WTC11 (cell line): Measurements from ENCODE around the gene MATR3. TPM values are rescaled to one million over a fixed set of nuclear protein-coding genes. Genes with fewer than 3 reads are reported as not detected.

Experiments used
- ATAC-seq: fragments of 200-7000 bp; cut with Tn5 transposase; 2 replicates; pipeline ENCODE4 v1.10.0; 2021; ENCODE audit warnings: mild to moderate bottlenecking, moderate library complexity
- CTCF ChIA-PET: fragments of 300-600 bp; sonication (Branson Sonifier 250); formaldehyde crosslinking; loops from one replicate; lab custom pipeline; 2021; ENCODE audit warnings: antibody characterized with exemption; lab: Charles Lee
- POLR2A ChIA-PET: fragments of 350-600 bp; sonication (Branson Sonifier 250); formaldehyde crosslinking; loops from one replicate; lab custom pipeline; 2021; ENCODE audit warnings: antibody characterized with exemption; lab: Charles Lee
- DNase-seq: peaks from one replicate; pipeline ENCODE4 v3.0.0; 2021; ENCODE audit warnings: low spot score
- H3K27ac Mint-ChIP-seq: 2 replicates; pipeline ENCODE4 v1.8.0; 2021; ENCODE audit warnings: mixed read lengths
- H3K27me3 Mint-ChIP-seq: 2 replicates; pipeline ENCODE4 v1.8.0; 2021; ENCODE audit warnings: low read depth, mild to moderate bottlenecking, moderate library complexity, mixed read lengths
- H3K36me3 Mint-ChIP-seq: 2 replicates; pipeline ENCODE4 v1.8.0; 2021; ENCODE audit warnings: mixed read lengths
- H3K4me1 Mint-ChIP-seq: 2 replicates; pipeline ENCODE4 v1.8.0; 2022; ENCODE audit warnings: mixed read lengths
- H3K4me3 Mint-ChIP-seq: 2 replicates; pipeline ENCODE4 v1.8.0; 2021; ENCODE audit warnings: mild to moderate bottlenecking, moderate library complexity, mixed read lengths
- H3K9me3 Mint-ChIP-seq: 2 replicates; pipeline ENCODE4 v1.8.0; 2021; ENCODE audit warnings: mixed read lengths
- ATF1 ChIP-seq: sonication (generic); formaldehyde crosslinking; IDR thresholded peaks from 2 replicates; pipeline ENCODE4 v1.8.1; 2023; ENCODE audit warnings: mild to moderate bottlenecking, moderate library complexity, missing genetic modification reagents
- CREM ChIP-seq: sonication (generic); formaldehyde crosslinking; IDR thresholded peaks from 2 replicates; pipeline ENCODE4 v1.8.1; 2022; ENCODE audit warnings: mild to moderate bottlenecking, missing genetic modification reagents, moderate library complexity
- ETV6 ChIP-seq: sonication (generic); formaldehyde crosslinking; IDR thresholded peaks from 2 replicates; pipeline ENCODE4 v1.8.1; 2022; ENCODE audit warnings: mild to moderate bottlenecking, missing genetic modification reagents
- FOXP1 ChIP-seq: sonication (generic); formaldehyde crosslinking; IDR thresholded peaks from 2 replicates; pipeline ENCODE4 v1.8.0; 2022; ENCODE audit warnings: missing genetic modification reagents, mild to moderate bottlenecking, moderate library complexity, borderline replicate concordance
- IRF2 ChIP-seq: sonication (generic); formaldehyde crosslinking; IDR thresholded peaks from 2 replicates; pipeline ENCODE4 v1.8.0; 2022; ENCODE audit warnings: low read depth, missing genetic modification reagents, borderline replicate concordance
- NFATC4 ChIP-seq: fragments of 250-450 bp; sonication (Bioruptor Pico); IDR thresholded peaks from 2 replicates; pipeline ENCODE4 v1.9.0; 2021; ENCODE audit warnings: mild to moderate bottlenecking
- NR1H2 ChIP-seq: sonication (generic); formaldehyde crosslinking; IDR thresholded peaks from 2 replicates; pipeline ENCODE4 v1.9.0; 2021; ENCODE audit warnings: mild to moderate bottlenecking, moderate library complexity, missing genetic modification reagents
- OVOL2 ChIP-seq: fragments of 250-450 bp; sonication (Bioruptor Pico); IDR thresholded peaks from 2 replicates; pipeline ENCODE4 v1.9.0; 2021; ENCODE audit warnings: mild to moderate bottlenecking, borderline replicate concordance
- USF1 ChIP-seq: sonication (generic); formaldehyde crosslinking; IDR thresholded peaks from 2 replicates; pipeline ENCODE4 v1.8.0; 2022; ENCODE audit warnings: mild to moderate bottlenecking, missing genetic modification reagents
- ZBTB21 ChIP-seq: sonication (generic); formaldehyde crosslinking; IDR thresholded peaks from 2 replicates; pipeline ENCODE4 v1.8.1; 2023; ENCODE audit warnings: mild to moderate bottlenecking, missing genetic modification reagents, borderline replicate concordance
- ZMAT4 ChIP-seq: fragments of 250-450 bp; sonication (Bioruptor Pico); IDR thresholded peaks from 2 replicates; pipeline ENCODE4 v1.9.0; 2021; ENCODE audit warnings: mild to moderate bottlenecking
- ZNF121 ChIP-seq: sonication (generic); formaldehyde crosslinking; IDR thresholded peaks from 2 replicates; pipeline ENCODE4 v1.8.0; 2023; ENCODE audit warnings: missing genetic modification reagents
- ZNF263 ChIP-seq: sonication (generic); formaldehyde crosslinking; IDR thresholded peaks from 2 replicates; pipeline ENCODE4 v1.8.1; 2022; ENCODE audit warnings: low read depth, mild to moderate bottlenecking, moderate library complexity, missing genetic modification reagents
- ZNF317 ChIP-seq: sonication (generic); formaldehyde crosslinking; IDR thresholded peaks from 2 replicates; pipeline ENCODE4 v1.8.1; 2023; ENCODE audit warnings: low read depth, mild to moderate bottlenecking, moderate library complexity, missing genetic modification reagents, borderline replicate concordance
- ZNF512 ChIP-seq: sonication (generic); formaldehyde crosslinking; IDR thresholded peaks from 2 replicates; pipeline ENCODE4 v1.8.1; 2022; ENCODE audit warnings: missing genetic modification reagents, borderline replicate concordance
- total RNA-seq: library from RNA; stranded (reverse); gene quantifications from 3 replicates; pipeline ENCODE4 v1.2.3, GENCODE V29; 2021
- TF ChIP-seq, protein P1 (sequence below): fragments of 250-450 bp; sonication (Bioruptor Pico); IDR thresholded peaks from 2 replicates; pipeline ENCODE4 v2.1.2; 2022; ENCODE audit warnings: mild to moderate bottlenecking, moderate library complexity
- TF ChIP-seq, protein P2 (sequence below): sonication (generic); formaldehyde crosslinking; IDR thresholded peaks from 2 replicates; pipeline ENCODE4 v1.8.1; 2022; ENCODE audit warnings: low read depth, mild to moderate bottlenecking, moderate library complexity, missing genetic modification reagents, borderline replicate concordance
- TF ChIP-seq, protein P3 (sequence below): sonication (generic); formaldehyde crosslinking; conservative IDR thresholded peaks from 2 replicates; pipeline ENCODE4 v1.8.1; 2022; ENCODE audit warnings: mild to moderate bottlenecking, missing genetic modification reagents

The MATR3 gene
- total RNA-seq, 1 experiment from 2014 or later: 290 TPM

DNA sequence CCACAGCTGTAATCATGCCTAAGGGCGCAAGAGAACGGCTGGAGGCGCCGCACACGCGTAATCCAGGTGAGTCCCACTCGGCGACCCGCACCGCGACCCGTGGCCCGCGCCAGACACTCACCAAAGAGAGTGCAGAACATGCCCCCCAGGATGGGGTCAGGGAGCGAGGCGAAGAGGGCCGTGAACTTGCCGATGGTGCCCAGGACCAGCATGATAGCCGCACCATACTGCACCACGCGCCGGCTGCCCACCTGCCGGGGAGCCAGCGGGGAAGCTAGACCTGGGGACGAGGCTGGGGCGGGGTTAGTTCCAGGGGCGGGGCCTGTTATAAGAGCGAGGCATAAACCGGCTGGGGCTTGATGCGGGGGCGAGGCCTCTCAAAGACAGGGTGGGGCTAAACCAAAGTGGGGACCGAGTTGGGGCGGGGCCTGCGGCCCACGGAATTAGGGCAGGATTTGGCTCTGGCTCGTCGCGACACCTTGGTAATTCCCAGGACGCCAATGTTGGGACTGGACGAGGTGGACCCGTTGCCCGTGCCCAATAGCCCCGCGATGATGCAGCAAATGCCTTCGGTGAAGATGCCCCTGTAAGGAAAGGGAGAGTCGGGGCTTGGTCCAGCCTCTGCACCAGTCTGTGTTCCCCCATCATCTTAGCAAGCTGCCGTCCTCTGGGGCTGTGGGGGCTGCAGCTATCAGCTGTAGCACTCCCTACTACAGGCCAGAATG, 84.7 kb downstream of the MATR3 start:
- POLR2A ChIA-PET: interaction anchor here (0.6 kb wide), 3 partner anchors 9 to 834 kb away, joined by 3 read pairs; no protein-coding TSS in a partner anchor
- CTCF ChIA-PET: interaction anchor here (1.5 to 1.8 kb wide), 2 partner anchors 14 to 24 kb away, joined by 4 to 8 read pairs; no protein-coding TSS in a partner anchor
- Mint-ChIP-seq H3K4me3 (peak overlapping the region; percentile 12; the same call in 1 of the 2 replicates), H3K4me1 (peaks cover 15% of the 10 kb centered on the region), H3K27ac (no peak overlapping the region), H3K9me3 (no peaks in the 10 kb centered on the region), H3K27me3 (no peaks in the 10 kb centered on the region), H3K36me3 (peaks cover 4% of the 10 kb centered on the region)
- DNase-seq (peak; percentile 78), ATAC-seq (peak; percentile 85)
- TF ChIP-seq USF1 (CRISPR knock-in tag) (no peak), ZBTB21 (CRISPR knock-in tag) (no peak), OVOL2 (no peak)

DNA sequence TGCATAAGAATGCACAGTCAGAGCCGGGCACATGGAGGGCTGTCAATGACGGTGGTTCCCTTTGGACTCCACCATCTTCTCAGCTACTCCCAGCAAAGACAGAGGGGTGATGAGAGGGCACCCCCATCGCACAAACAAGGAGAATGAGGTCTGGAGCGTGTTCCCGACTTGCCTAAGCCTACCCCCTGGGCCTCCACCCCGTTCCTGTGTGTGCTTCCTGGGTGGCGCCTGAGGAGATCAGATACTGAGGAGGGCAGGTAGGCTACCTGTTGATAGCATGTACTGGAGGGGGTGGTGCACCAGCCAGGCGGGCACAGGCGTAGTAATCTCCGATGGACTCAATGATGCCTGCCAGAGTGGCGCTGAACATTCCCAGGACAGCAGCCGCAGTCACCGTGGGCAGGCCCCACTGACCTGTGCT, 85.4 kb downstream of the MATR3 start:
- TF ChIP-seq NR1H2 (CRISPR knock-in tag) (no peak), ZNF121 (CRISPR knock-in tag) (no peak), ZNF263 (CRISPR knock-in tag) (no peak), NFATC4 (CRISPR knock-in tag) (no peak), ETV6 (CRISPR knock-in tag) (no peak), IRF2 (CRISPR knock-in tag) (no peak), ZNF317 (no peak), CREM (no peak), FOXP1 (no peak), ZNF512 (CRISPR knock-in tag) (no peak), ZMAT4 (CRISPR knock-in tag) (no peak), ATF1 (CRISPR knock-in tag) (no peak)
- TF ChIP-seq, protein P1, sequence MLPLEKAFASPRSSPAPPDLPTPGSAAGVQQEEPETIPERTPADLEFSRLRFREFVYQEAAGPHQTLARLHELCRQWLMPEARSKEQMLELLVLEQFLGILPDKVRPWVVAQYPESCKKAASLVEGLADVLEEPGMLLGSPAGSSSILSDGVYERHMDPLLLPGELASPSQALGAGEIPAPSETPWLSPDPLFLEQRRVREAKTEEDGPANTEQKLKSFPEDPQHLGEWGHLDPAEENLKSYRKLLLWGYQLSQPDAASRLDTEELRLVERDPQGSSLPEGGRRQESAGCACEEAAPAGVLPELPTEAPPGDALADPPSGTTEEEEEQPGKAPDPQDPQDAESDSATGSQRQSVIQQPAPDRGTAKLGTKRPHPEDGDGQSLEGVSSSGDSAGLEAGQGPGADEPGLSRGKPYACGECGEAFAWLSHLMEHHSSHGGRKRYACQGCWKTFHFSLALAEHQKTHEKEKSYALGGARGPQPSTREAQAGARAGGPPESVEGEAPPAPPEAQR (CRISPR knock-in tag): no peak
- TF ChIP-seq, protein P2, sequence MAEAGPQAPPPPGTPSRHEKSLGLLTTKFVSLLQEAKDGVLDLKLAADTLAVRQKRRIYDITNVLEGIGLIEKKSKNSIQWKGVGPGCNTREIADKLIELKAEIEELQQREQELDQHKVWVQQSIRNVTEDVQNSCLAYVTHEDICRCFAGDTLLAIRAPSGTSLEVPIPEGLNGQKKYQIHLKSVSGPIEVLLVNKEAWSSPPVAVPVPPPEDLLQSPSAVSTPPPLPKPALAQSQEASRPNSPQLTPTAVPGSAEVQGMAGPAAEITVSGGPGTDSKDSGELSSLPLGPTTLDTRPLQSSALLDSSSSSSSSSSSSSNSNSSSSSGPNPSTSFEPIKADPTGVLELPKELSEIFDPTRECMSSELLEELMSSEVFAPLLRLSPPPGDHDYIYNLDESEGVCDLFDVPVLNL (CRISPR knock-in tag): no peak
- TF ChIP-seq, protein P3, sequence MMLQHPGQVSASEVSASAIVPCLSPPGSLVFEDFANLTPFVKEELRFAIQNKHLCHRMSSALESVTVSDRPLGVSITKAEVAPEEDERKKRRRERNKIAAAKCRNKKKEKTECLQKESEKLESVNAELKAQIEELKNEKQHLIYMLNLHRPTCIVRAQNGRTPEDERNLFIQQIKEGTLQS (CRISPR knock-in tag): no peak
- DNase-seq (no peak), ATAC-seq (no peak)
- peaks cover 15% of the 10 kb centered on the region for H3K4me1 Mint-ChIP-seq
- ChIA-PET POLR2A (interaction anchor here (0.6 kb wide), 1 partner anchor 27 kb away, joined by 3 read pairs; no protein-coding TSS in a partner anchor), CTCF (interaction anchor here (1.5 kb wide), 1 partner anchor 23 kb away, joined by 4 read pairs; no protein-coding TSS in a partner anchor)
- H3K27me3 Mint-ChIP-seq: no peaks in the 10 kb centered on the region
- H3K36me3 Mint-ChIP-seq: peaks cover 4% of the 10 kb centered on the region
- H3K4me3 Mint-ChIP-seq: no peak overlapping the region
- H3K9me3 Mint-ChIP-seq: no peaks in the 10 kb centered on the region
- H3K27ac Mint-ChIP-seq: peak overlapping the region; percentile 76
